Keratinocyte (primary cell): Measurements from ENCODE around the gene ADAM19. TPM values are rescaled to one million over a fixed set of nuclear protein-coding genes. Genes with fewer than 3 reads are reported as not detected.

ENCODE experiments used
- DNase-seq: peaks from one replicate; pipeline ENCODE4 v3.0.0-alpha.2; 2011; ENCODE audit warnings: low read depth, missing footprints, low spot score
- FAIRE-seq: peaks from 2 replicates; lab custom pipeline; 2011; peaks lifted over from hg19 to GRCh38; lab: Jason Lieb, UNC
- H2AFZ ChIP-seq: 2 replicates; pipeline ENCODE4 v1.6.0; 2012; ENCODE audit warnings: low read length, control low read depth, inconsistent platforms; ENCODE audit not compliant: control insufficient read depth
- H3K27ac ChIP-seq: 2 replicates; pipeline ENCODE4 v1.5.1; 2011; ENCODE audit warnings: low read length; ENCODE audit not compliant: control insufficient read depth, insufficient read depth
- H3K27me3 ChIP-seq: 3 replicates; pipeline ENCODE4 v1.6.0; 2011; ENCODE audit warnings: low read length; ENCODE audit not compliant: control insufficient read depth, insufficient read depth; ENCODE audit errors: extremely low read depth
- H3K36me3 ChIP-seq, 2 experiments: 2 replicates in 1 of 2; 3 replicates in 1 of 2; pipeline ENCODE4 v1.5.1; 2011; ENCODE audit warnings: low read length in 2 of 2, mild to moderate bottlenecking in 1 of 2; ENCODE audit not compliant: control insufficient read depth in 2 of 2, insufficient read depth in 2 of 2; ENCODE audit errors: extremely low read depth in 1 of 2
- H3K4me1 ChIP-seq: 3 replicates; pipeline ENCODE4 v1.5.1; 2011; ENCODE audit warnings: low read length; ENCODE audit not compliant: control insufficient read depth, insufficient read depth; ENCODE audit errors: extremely low read depth
- H3K4me2 ChIP-seq: 3 replicates; pipeline ENCODE4 v1.6.0; 2011; ENCODE audit warnings: low read depth, low read length; ENCODE audit not compliant: control insufficient read depth, insufficient read depth; ENCODE audit errors: extremely low read depth
- H3K4me3 ChIP-seq, 3 experiments: fragments of 200-600 bp in 1 of 3; sonication (generic) in 1 of 3; 2 replicates in 2 of 3; 3 replicates in 1 of 3; pipeline ENCODE4 v1.5.1; 2011 to 2016; ENCODE audit warnings: low read length in 3 of 3, mild to moderate bottlenecking in 3 of 3, control low read depth in 2 of 3, inconsistent platforms in 1 of 3, low read depth in 1 of 3, mixed read lengths in 1 of 3, mixed run types in 1 of 3, moderate library complexity in 1 of 3; ENCODE audit not compliant: control insufficient read depth in 2 of 3, insufficient read depth in 2 of 3; ENCODE audit errors: extremely low read depth in 1 of 3
- H3K79me2 ChIP-seq: 2 replicates; pipeline ENCODE4 v1.6.0; 2012; ENCODE audit warnings: low read length; ENCODE audit not compliant: control insufficient read depth, insufficient read depth
- H3K9ac ChIP-seq: 3 replicates; pipeline ENCODE4 v1.6.0; 2011; ENCODE audit warnings: low read length; ENCODE audit not compliant: control insufficient read depth, insufficient read depth; ENCODE audit errors: extremely low read depth
- H3K9me1 ChIP-seq: 3 replicates; pipeline ENCODE4 v1.6.0; 2011; ENCODE audit warnings: low read length; ENCODE audit not compliant: control insufficient read depth, insufficient read depth; ENCODE audit errors: extremely low read depth
- H3K9me3 ChIP-seq: 2 replicates; pipeline ENCODE4 v1.5.1; 2012; ENCODE audit warnings: low read depth, low read length; ENCODE audit not compliant: control insufficient read depth
- H4K20me1 ChIP-seq: 3 replicates; pipeline ENCODE4 v1.6.0; 2011; ENCODE audit warnings: low read length; ENCODE audit not compliant: control insufficient read depth, insufficient read depth; ENCODE audit errors: extremely low read depth
- CTCF ChIP-seq, 3 experiments: IDR thresholded peaks in 1 of 3; conservative IDR thresholded peaks in 1 of 3; optimal IDR thresholded peaks in 1 of 3; 2 replicates in 2 of 3; 3 replicates in 1 of 3; pipeline versions ENCODE3 to v1.5.1; 2011; ENCODE audit warnings: low read length in 3 of 3, mild to moderate bottlenecking in 3 of 3, moderate library complexity in 2 of 3, control low read depth in 1 of 3, inconsistent platforms in 1 of 3; ENCODE audit not compliant: insufficient read depth in 2 of 3; ENCODE audit errors: extremely low read depth in 1 of 3
- EZH2 ChIP-seq: IDR thresholded peaks from one replicate; pipeline ENCODE4 v1.6.1; 2012; ENCODE audit warnings: inconsistent platforms, mild to moderate bottlenecking, low read length, moderate library complexity
- dilution Hi-C: fragments of 300-500 bp; cut with MboI; formaldehyde crosslinking; loops from one replicate; pipeline ENCODE4 v1.7.0; 2020; ENCODE audit warnings: low sequenced_read_pairs; ENCODE audit not compliant: extremely low pct_ligation_motif_present
- polyA plus RNA-seq, 5 experiments: library from polyadenylated mRNA; depleted of rRNA in 3 of 5; stranded (reverse) in 3 of 5; stranded (forward) in 1 of 5; unstranded in 1 of 5; fragments of >200 nt; gene quantifications; 1 replicate in 1 of 5; 2 replicates in 3 of 5; 3 replicates in 1 of 5; pipeline versions ENCODE4 v1.2.1 to v1.2.3, GENCODE V29; 2011 to 2012; ENCODE audit warnings: missing spikeins in 2 of 5, low read depth in 1 of 5, low replicate concordance in 1 of 5

Gene ADAM19
- polyA plus RNA-seq, 1 donor (not counting 4 experiments of a cell fraction or from before 2014, with no cell fraction given): 22.7 TPM

DNA sequence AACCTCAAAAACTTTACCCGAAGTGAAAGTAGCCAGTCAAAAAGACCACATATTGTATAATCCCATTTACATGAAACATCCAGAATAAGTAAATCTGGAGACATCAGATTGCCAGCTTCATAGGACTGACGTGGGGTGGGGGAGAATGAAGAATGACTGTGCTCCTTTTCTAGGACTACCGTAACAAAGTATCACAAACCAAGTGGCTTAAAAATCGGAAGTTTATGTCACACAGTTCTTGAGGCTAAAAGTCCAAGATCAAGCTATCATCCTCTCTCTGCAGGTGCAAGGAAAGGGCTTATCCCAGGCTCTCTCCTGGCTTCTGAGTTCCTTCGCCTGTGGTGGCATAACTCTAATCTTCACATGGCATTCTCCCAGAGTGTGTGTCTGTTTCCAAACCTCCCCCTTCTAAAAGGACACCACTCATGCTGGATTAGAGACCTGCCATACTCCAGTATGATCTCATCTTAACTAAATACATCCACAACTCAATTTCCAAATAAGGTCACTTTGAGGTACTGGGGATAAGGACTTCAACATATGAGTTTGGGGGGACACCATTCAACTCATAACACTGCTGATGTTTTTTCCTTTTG lies 25.5 kb downstream of the ADAM19 start:
- Histone ChIP-seq H3K27me3 (no peaks in the 10 kb centered on the region), H3K4me2 (no peak overlapping the region), H3K79me2 (peaks cover 77% of the 10 kb centered on the region), H3K36me3 (no peaks in the 10 kb centered on the region), H3K9me3 (no peaks in the 10 kb centered on the region), H3K4me3 (no peak overlapping the region), H3K4me1 (peaks cover 7% of the 10 kb centered on the region), H4K20me1 (peaks cover 3% of the 10 kb centered on the region), H3K9me1 (no peaks in the 10 kb centered on the region), H3K9ac (no peak overlapping the region), H3K27ac (no peak overlapping the region), H2AFZ (no peak overlapping the region)
- dilution Hi-C loops: no loop called here
- no peak for DNase-seq
- no peak for FAIRE-seq
- TF ChIP-seq CTCF (optimal IDR thresholded peaks at IDR 0.05 in 1 of 3, IDR thresholded peaks at IDR 0.05 in 1 of 3, conservative IDR thresholded peaks at IDR 0.05 in 1 of 3; ENCODE audit: extremely low read depth in 1 of 3, insufficient read depth in 2 of 3, low read length in 3 of 3) (no peak), EZH2 (no peak)

DNA sequence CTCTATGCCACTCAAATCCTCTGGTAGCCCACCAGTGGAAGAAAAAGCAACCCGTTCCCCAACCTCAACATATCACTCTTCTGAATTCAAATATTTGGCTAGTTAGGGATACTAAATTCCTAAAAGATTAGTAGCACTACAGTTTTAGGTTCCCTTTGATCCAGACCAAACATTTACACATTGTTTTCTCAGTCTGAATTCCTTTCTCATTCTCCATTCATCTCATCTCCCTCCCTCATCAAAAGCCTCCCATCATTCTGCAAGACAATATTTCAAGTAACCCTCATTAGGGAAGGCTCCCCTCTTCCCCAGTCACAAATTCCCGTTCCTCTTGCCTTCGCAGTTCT lies 26.3 kb downstream of the ADAM19 start:
- Histone ChIP-seq H2AFZ (no peak overlapping the region), H3K27me3 (no peaks in the 10 kb centered on the region), H4K20me1 (peaks cover 3% of the 10 kb centered on the region), H3K4me1 (peaks cover 4% of the 10 kb centered on the region), H3K27ac (no peak overlapping the region), H3K9me1 (no peaks in the 10 kb centered on the region), H3K4me3 (no peak overlapping the region), H3K36me3 (no peaks in the 10 kb centered on the region), H3K9me3 (no peaks in the 10 kb centered on the region), H3K9ac (no peak overlapping the region), H3K79me2 (peaks cover 78% of the 10 kb centered on the region), H3K4me2 (no peak overlapping the region)
- FAIRE-seq: no peak
- TF ChIP-seq EZH2 (no peak), CTCF (optimal IDR thresholded peaks at IDR 0.05 in 1 of 3, IDR thresholded peaks at IDR 0.05 in 1 of 3, conservative IDR thresholded peaks at IDR 0.05 in 1 of 3; ENCODE audit: extremely low read depth in 1 of 3, insufficient read depth in 2 of 3, low read length in 3 of 3) (no peak)
- no peak for DNase-seq
- dilution Hi-C loops: no loop called here
